ENCODE data around the gene CLTCL1.
A peak's percentile ranks its signal among the peaks of the same experiment; 100 is the strongest.

CLTCL1 gene

DNA sequence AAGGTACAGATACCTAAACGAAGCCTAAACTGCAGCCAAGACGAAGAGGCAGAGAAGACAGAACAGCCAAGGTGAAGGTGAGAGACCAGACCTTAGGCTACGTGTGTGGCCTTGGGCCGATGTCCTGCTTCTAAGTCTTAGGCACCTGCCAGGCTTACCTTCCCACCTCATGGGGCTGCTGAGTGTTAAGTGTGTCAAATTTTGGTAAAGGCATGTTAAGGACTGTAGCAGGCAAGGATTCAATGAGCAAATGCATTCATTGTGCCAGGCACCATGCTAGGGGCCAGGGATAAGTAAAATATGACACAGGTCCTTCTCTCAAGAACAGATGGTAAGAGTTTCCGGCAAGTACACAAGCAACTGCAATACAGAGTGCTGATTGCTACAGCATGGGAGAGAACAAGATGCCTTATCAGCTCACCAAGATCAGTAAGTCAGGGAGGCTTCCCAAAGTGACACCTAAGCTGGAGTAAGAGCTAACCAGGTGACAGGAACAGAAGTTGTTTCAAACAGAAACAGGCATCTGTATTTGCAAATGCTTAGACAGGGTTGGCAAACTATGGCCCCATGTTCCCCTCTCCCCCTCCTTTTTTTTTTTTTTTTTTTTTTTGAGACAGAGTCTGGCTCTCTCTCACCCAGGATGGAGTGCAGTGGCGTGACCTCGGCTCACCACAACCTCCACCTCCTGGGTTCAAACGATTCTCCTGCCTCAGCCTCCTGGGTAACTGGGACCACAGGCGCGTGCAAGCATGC, 46.7 kb downstream of the CLTCL1 start:
- DNase-seq: no peak

DNA sequence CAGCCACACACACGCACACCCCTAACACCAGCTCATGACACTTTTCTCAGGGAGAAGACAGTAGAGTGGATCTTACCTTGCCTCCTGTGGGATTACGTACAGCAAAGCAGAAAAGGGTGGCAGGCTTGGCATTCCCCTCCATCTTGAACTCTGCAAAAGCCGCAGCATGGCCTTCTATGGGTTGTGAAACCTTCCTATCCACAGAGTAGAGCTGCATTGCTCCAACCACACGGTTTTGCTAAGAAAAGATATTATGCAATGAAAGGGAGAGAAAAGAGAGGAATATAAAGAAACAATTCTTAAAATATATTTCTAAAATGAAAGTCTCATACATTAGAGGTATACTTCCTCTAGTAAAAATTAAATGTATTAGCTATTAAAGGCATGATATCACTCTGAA, 48.8 kb downstream of the CLTCL1 start:
- no peak for DNase-seq

DNA sequence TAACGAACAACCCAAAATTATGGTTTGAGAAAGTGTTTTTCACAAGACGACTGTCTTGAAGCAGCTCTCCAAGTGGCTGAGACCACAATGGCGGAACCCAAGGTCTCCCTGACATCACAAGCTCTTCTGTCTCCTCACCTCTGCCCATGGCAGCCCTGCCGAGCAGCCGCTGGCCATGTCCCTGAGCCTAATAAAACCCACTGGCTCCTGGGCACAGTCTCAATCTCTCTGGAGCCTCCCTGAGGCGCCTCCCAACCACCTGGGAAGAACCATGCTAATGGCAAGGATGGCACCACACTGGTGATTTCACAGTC, 50.0 kb downstream of the CLTCL1 start:
- no peak for DNase-seq

DNA sequence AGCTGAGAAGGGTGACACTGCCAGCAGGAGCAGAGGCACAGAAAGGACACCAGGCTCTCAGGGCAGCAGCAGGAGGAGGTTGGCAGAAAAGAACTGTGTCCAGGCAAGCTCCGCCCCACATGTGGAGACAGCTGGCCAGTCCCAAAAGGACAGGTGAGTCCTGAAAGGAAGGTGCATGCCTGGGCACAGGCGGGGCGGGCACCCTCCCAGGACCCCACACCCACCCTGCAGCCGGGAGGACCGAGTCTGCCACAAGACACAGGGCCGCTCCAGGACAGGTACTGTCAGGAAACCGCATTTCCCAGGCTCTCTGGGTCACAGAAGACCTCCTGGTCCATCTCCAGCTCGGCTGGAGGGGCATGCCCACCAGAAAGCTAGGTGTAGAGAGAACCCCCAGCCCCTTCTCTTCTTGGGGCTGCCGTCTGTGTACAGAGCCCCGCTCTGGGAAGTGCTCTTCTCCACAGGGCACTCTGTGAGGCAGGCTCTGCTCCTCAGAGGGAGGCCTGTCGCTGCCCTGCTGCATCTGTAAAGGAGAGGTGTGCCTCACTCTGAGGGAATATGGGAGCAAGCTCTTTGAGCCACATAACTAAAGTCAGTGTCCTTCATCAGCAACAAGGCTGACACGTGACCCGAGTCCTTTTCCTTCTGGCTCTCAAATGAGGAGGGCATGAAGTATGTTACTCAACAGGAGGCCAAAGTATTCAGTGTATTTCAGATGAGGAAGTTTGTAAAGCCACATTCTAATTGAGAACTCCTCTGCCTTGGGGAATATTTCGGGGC, 50.5 kb downstream of the CLTCL1 start:
- DNase-seq: no peak

DNA sequence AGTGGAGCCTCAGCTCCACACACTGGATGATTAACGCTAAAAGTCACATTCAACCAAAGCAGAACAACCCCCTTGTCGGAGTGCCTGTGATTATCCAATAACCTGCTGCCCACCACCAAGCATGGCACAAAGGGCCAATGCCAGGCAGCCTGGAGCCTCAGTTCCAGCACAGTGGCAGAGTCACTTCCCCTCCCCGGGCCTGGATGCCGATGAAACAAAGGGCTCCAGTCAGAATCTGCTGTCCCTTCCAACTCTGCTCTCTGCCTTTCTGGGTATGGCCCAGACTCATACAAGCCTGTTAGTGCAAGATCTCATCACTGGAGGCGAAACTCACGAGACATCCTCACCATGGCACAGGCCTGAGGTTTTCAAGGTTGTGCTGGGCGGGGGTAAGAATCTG, 52.1 kb downstream of the CLTCL1 start:
- DNase-seq: peak in 43 of 56 donors; percentile 4 to 72 (median 36)

GRCh38 chr22:19238900-19239299, 52.6 kb downstream of the CLTCL1 start:
- no peak for DNase-seq

GRCh38 chr22:19235874-19236273, 55.6 kb downstream of the CLTCL1 start:
- no peak for DNase-seq

- DNase-seq: no peak
These were observed 57.2 kb downstream of the CLTCL1 start for GRCh38 chr22:19234126-19234896.

GRCh38 chr22:19233189-19233661, 58.3 kb downstream of the CLTCL1 start:
- DNase-seq: no peak

DNA sequence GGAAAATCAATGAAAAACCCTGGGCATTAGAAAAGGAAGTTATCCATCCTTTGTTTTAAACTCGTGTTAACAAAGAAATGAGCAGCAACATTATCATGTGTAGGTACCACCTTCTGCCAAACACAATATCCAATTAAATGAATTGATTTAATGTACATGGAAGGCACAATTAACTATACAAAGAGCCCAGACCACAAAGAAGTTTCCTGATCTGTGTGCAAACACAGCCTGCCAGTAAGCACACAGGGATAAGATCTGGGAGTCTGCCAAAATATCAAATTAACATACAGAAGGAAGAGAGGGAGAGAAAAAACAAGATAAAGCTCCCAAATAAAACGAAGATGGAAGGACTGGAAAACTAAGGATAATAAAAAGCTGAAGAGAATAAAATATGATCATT, 58.9 kb downstream of the CLTCL1 start:
- DNase-seq: no peak

DNA sequence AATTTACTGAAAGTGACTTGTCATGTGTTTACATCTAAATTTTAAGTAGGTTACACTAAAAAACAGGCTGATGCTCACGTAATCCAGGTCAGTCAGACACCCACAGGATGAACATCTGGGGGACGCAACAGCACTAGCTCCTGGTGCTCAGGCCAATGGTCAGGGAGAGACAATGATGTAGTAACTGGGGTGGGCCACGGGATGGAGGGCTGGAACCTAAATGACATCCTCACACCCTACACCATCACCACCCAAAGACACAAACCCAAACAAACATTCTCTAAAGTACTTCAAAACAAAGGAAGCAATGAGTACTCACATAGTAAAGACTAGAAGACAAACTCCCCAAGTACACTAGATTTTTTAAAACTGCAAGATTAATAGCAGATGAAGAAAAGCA, 59.5 kb downstream of the CLTCL1 start:
- no peak for DNase-seq

- DNase-seq: no peak
These were observed 61.9 kb downstream of the CLTCL1 start for GRCh38 chr22:19229600-19229999.

GRCh38 chr22:19228179-19228578, 63.3 kb downstream of the CLTCL1 start:
- DNase-seq: peak in 12 of 56 donors; percentile 4 to 47 (median 24)

- no peak for DNase-seq
These were observed 65.1 kb downstream of the CLTCL1 start for GRCh38 chr22:19226428-19226827.

DNA sequence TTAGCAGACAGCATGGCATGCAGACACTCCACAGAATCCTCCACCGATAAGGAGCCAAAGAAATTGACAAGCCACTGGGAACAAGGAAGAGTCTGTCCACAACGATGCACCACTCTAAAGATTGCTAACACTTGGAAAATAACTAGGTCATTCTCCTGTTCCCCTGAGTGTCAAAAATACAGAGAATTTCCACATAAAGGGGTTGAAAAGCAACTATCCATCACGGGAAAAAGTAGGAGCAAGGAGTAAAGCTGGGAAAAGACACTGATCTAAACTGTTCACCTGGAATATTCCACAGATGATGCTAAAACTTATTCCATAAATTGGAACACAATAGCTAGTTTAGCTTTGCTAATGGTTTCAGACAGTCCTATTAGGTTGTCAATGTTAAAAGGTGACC, 66.0 kb downstream of the CLTCL1 start:
- DNase-seq: no peak

- no peak for DNase-seq
These were observed 66.5 kb downstream of the CLTCL1 start for GRCh38 chr22:19224985-19225384.

- DNase-seq: no peak
These were observed 67.0 kb downstream of the CLTCL1 start for GRCh38 chr22:19224557-19224956.

- no peak for DNase-seq
These were observed 67.9 kb downstream of the CLTCL1 start for GRCh38 chr22:19223617-19224016.

- DNase-seq: no peak
These were observed 68.4 kb downstream of the CLTCL1 start for GRCh38 chr22:19223110-19223509.

DNA sequence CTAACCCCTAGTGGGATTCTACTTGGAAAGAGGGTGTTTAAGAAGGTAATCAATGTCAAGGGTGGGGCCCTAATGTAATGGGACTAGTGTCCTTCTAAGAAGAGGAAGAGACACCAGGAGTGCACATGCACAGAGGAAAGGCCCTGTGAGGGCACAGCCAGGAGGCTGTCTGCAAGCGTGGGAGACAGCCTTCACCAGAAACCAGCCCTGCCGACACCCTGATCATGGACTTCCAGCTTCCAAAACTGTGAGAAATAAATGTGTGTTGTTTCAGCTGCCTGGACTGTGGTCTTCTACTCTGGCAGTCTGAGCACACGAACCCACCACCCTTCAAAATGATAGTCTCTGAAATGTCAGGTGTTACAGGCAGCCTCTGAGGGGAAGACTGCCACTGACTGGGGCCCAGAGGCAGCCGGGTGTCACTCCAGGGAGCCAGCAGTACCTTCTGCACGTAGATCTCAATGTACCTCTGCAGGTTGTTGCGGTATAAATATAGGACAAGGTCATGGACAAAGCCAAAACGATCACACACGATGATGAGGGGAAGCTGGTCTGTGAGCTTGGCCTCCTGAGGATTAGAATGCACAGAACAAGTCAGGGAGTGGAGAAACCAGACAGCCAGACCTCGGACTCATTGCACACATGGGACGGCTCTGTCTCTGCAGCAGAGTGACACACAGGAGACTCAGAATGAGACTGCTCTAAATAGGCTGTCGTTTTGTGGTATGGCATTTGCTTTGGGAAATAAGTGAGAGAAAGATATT, 69.1 kb downstream of the CLTCL1 start:
- no peak for DNase-seq

DNA sequence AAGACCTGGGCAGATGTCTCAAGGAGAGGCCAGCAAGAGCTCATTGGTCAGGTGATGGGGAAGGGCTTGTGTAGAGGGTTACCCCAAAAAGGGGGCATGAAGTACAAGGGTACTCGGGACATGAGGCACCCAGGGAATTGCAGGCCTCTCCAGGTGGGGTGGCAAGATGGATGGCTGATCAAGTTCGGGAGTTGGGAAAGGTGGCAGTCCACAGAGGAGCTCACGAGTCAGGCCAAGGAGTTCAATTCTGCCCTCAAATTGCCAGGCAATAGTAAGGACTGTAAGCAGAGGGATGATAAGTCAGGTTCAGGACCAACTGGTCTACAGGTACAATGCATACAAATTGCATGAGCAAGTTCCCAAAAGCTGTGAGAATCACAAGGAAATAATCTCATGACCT, 70.7 kb downstream of the CLTCL1 start:
- DNase-seq: no peak
